Osteocyte (in vitro differentiated cells): ENCODE measurements around the gene RPS27A. TPM values are rescaled to one million over a fixed set of nuclear protein-coding genes. Genes with fewer than 3 reads are reported as not detected.
"Not testable (repeated sequence)": the region's sequence is repeated elsewhere in the genome, so short reads cannot be mapped to it uniquely, and the experiment has no call there.

Experiments used
- DNase-seq: peaks from one replicate; pipeline ENCODE4 v3.0.0; 2021; ENCODE audit warnings: mixed read lengths; ENCODE audit not compliant: unreplicated experiment; ENCODE audit errors: extremely low spot score
- H3K27ac Mint-ChIP-seq: one replicate; pipeline ENCODE4 v1.8.0; 2021; ENCODE audit warnings: mild to moderate bottlenecking, mixed read lengths; ENCODE audit not compliant: unreplicated experiment
- H3K27me3 Mint-ChIP-seq: one replicate; pipeline ENCODE4 v1.8.0; 2021; ENCODE audit warnings: mixed read lengths; ENCODE audit not compliant: unreplicated experiment
- H3K36me3 Mint-ChIP-seq: one replicate; pipeline ENCODE4 v1.8.0; 2021; ENCODE audit warnings: mixed read lengths; ENCODE audit not compliant: unreplicated experiment
- H3K4me1 Mint-ChIP-seq: one replicate; pipeline ENCODE4 v1.8.0; 2021; ENCODE audit warnings: mixed read lengths; ENCODE audit not compliant: unreplicated experiment
- H3K4me3 Mint-ChIP-seq: one replicate; pipeline ENCODE4 v1.8.0; 2021; ENCODE audit warnings: mild to moderate bottlenecking, moderate library complexity, mixed read lengths; ENCODE audit not compliant: unreplicated experiment
- H3K9me3 Mint-ChIP-seq: one replicate; pipeline ENCODE4 v1.8.0; 2021; ENCODE audit warnings: mixed read lengths; ENCODE audit not compliant: unreplicated experiment
- CTCF ChIP-seq: fragments of 200-600 bp; sonication (generic); IDR thresholded peaks from 2 replicates; pipeline ENCODE4 v1.5.0; 2021; ENCODE audit warnings: antibody characterized with exemption, mild to moderate bottlenecking, moderate library complexity
- total RNA-seq: library from RNA; stranded (reverse); gene quantifications from 2 replicates; pipeline ENCODE4 v1.2.1, GENCODE V29; 2021

The RPS27A gene
- total RNA-seq, 1 donor from 2014 or later: 665 TPM

GRCh38 chr2:55242617-55243016 lies 10.1 kb downstream of the RPS27A start:
- H3K4me3 Mint-ChIP-seq: no peak overlapping the region
- DNase-seq: no peak
- no peaks in the 10 kb centered on the region for H3K4me1 Mint-ChIP-seq
- H3K9me3 Mint-ChIP-seq: no peaks in the 10 kb centered on the region
- no peak overlapping the region for H3K27ac Mint-ChIP-seq
- no peak for TF ChIP-seq CTCF
- no peaks in the 10 kb centered on the region for H3K27me3 Mint-ChIP-seq
- H3K36me3 Mint-ChIP-seq: peaks cover 24% of the 10 kb centered on the region

GRCh38 chr2:55245411-55245810 lies 12.9 kb downstream of the RPS27A start:
- no peak for DNase-seq
- H3K4me1 Mint-ChIP-seq: no peaks in the 10 kb centered on the region
- H3K27ac Mint-ChIP-seq: no peak overlapping the region
- TF ChIP-seq CTCF: no peak
- no peak overlapping the region for H3K4me3 Mint-ChIP-seq
- no peaks in the 10 kb centered on the region for H3K27me3 Mint-ChIP-seq
- H3K9me3 Mint-ChIP-seq: no peaks in the 10 kb centered on the region
- peaks cover 25% of the 10 kb centered on the region for H3K36me3 Mint-ChIP-seq

- Mint-ChIP-seq H3K36me3 (peaks cover 26% of the 10 kb centered on the region), H3K9me3 (no peaks in the 10 kb centered on the region)
These were observed 14.5 kb downstream of the RPS27A start for GRCh38 chr2:55247025-55247424.

GRCh38 chr2:55252832-55253231 lies 20.3 kb downstream of the RPS27A start:
- Mint-ChIP-seq H3K9me3 (no peaks in the 10 kb centered on the region), H3K36me3 (peaks cover 27% of the 10 kb centered on the region), H3K27ac (no peak overlapping the region), H3K4me1 (no peaks in the 10 kb centered on the region), H3K4me3 (no peak overlapping the region), H3K27me3 (no peaks in the 10 kb centered on the region)
- TF ChIP-seq CTCF: no peak
- DNase-seq: no peak

More at GRCh38 chr2:55247025-55247424, 14.5 kb downstream of the RPS27A start:
- no peak overlapping the region for H3K27ac Mint-ChIP-seq
- H3K27me3 Mint-ChIP-seq: no peaks in the 10 kb centered on the region
- no peaks in the 10 kb centered on the region for H3K4me1 Mint-ChIP-seq
- DNase-seq: no peak
- TF ChIP-seq CTCF: no peak
- no peak overlapping the region for H3K4me3 Mint-ChIP-seq

- H3K9me3 Mint-ChIP-seq, H3K4me3 Mint-ChIP-seq, H3K27me3 Mint-ChIP-seq, H3K4me1 Mint-ChIP-seq, DNase-seq, H3K27ac Mint-ChIP-seq: not testable (repeated sequence)
- H3K36me3 Mint-ChIP-seq: peaks cover 18% of the 10 kb centered on the region
These were observed 27.1 kb downstream of the RPS27A start for GRCh38 chr2:55259586-55259985.
